ENCODE results near the gene FOXN1. TPM values are rescaled to one million over a fixed set of nuclear protein-coding genes. Genes with fewer than 3 reads are reported as not detected.

The FOXN1 gene
- total and polyA plus RNA-seq, 2 experiments from 2014 or later: 0.06 TPM; not detected in 1

DNA sequence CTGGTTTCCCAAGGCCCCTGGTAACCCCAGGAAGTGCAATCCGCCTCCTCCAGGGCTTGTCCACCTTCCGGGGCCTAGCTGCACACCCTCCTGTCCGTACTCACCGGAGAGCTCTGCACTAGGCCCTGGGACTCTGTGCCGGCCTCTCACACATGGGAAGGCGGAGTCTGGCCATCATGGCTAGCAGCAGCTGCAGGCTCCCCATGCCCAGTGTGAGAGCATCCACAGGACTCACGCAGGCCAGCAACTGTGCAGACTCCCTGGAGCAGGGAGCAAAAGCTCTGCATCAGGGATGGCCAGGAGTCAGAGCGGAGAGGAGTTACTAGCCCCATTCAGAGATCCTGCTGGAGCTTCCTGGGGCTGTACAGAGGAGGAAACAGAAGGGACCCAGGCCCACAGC, 20.2 kb downstream of the FOXN1 start:
- no peak overlapping the region for H3K27ac ChIP-seq
- no peaks in the 10 kb centered on the region for H3K9me3 ChIP-seq (ENCODE audit: low read depth)
- peaks cover 17% of the 10 kb centered on the region for H3K4me1 ChIP-seq (ENCODE audit: low read depth)
- H3K4me3 ChIP-seq: no peak overlapping the region
- H3K36me3 ChIP-seq: no peaks in the 10 kb centered on the region
- TF ChIP-seq, protein P1, sequence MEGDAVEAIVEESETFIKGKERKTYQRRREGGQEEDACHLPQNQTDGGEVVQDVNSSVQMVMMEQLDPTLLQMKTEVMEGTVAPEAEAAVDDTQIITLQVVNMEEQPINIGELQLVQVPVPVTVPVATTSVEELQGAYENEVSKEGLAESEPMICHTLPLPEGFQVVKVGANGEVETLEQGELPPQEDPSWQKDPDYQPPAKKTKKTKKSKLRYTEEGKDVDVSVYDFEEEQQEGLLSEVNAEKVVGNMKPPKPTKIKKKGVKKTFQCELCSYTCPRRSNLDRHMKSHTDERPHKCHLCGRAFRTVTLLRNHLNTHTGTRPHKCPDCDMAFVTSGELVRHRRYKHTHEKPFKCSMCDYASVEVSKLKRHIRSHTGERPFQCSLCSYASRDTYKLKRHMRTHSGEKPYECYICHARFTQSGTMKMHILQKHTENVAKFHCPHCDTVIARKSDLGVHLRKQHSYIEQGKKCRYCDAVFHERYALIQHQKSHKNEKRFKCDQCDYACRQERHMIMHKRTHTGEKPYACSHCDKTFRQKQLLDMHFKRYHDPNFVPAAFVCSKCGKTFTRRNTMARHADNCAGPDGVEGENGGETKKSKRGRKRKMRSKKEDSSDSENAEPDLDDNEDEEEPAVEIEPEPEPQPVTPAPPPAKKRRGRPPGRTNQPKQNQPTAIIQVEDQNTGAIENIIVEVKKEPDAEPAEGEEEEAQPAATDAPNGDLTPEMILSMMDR (IDR thresholded peaks at IDR 0.05; ENCODE audit: low read depth, low read length): no peak
- no peaks in the 10 kb centered on the region for H3K27me3 ChIP-seq
- no peak for DNase-seq (ENCODE audit: low read depth in 1 of 2, low spot score in 1 of 2)

DNA sequence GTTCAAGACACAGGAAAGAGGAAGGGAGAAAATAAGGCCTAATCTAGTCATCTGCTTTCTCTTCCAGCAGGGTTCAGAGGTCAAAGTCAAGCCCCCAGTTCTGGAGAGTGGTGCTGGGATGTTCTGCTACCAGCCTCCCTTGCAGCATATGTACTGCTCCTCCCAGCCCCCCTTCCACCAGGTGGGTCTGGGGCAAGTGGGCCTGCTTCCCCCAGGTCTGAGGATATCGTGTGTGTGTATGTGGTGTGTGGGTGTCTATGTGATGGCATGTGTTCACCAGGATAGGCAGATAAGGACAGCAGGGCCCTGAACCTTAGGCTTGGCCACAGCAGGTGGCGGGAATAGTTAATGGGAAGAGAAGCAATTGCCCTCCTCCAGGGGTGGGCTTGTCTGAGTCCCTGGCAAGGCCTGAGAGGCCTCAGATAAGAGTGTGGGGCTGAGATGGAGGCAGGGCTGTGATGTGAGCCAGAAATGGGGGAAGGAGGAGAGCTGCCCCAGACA, 21.1 kb downstream of the FOXN1 start:
- H3K4me1 ChIP-seq (ENCODE audit: low read depth): peaks cover 17% of the 10 kb centered on the region
- DNase-seq (ENCODE audit: low read depth in 1 of 2, low spot score in 1 of 2): no peak
- no peaks in the 10 kb centered on the region for H3K36me3 ChIP-seq
- no peak overlapping the region for H3K4me3 ChIP-seq
- no peaks in the 10 kb centered on the region for H3K9me3 ChIP-seq (ENCODE audit: low read depth)
- H3K27ac ChIP-seq: no peak overlapping the region
- H3K27me3 ChIP-seq: no peaks in the 10 kb centered on the region
- TF ChIP-seq, protein P1 (IDR thresholded peaks at IDR 0.05; ENCODE audit: low read depth, low read length): no peak

DNA sequence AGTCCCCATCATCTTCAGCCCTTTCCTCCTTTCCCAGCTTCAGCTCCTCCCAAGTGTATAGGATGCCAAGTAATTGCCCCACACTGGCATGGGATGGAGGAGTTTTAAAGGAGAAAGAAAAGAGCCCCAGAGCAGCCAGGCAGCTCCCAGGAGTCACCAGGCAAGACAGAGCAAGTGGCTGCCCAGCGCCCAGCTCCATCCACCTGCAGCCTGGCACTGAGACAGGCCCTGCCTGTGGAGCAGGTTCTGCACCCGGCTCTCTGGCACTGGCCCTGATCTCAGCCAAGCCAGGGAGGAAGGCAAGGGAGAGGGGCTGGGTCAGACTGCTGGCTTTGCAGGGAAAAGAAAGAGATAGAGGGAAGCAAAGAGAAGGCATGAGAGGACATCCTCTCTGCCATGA, 21.7 kb downstream of the FOXN1 start:
- Histone ChIP-seq H3K27me3 (no peaks in the 10 kb centered on the region), H3K36me3 (no peaks in the 10 kb centered on the region), H3K4me3 (no peak overlapping the region), H3K9me3 (ENCODE audit: low read depth) (no peaks in the 10 kb centered on the region), H3K27ac (no peak overlapping the region), H3K4me1 (ENCODE audit: low read depth) (peaks cover 17% of the 10 kb centered on the region)
- TF ChIP-seq, protein P1 (IDR thresholded peaks at IDR 0.05; ENCODE audit: low read depth, low read length): no peak
- no peak for DNase-seq (ENCODE audit: low read depth in 1 of 2, low spot score in 1 of 2)

DNA sequence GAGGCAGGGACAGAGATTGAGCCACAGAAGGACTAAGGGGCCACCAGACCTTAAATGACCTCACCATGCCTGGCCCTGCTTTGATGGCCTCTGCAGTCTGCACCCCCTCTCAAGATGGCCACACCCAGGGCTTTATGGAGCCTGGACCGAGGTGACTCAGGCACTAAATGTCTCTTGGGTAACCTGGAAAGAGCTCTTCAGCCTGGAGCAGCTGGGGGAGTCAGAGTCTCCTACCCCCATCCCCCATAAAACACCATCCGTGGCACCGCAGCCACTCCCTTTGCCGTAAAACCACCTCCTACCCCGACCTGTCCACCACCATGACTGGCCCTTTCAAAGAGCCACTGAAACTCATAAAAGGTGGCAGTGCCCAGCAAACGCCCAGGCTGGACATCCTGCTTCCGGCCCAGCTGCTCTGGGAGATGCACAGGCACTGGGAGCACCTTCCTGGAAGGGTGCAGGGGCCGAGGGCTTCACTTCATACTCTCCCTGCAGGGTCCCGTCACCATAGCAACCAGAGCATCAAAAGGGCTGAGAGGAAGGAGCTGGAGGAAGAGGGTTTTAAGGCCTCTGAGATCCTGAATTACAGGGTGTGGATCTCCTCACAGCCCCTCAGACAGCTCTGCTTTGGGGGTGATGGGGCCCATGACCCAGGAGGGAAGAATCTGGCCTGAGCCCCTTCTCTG, 22.3 kb downstream of the FOXN1 start:
- peaks cover 17% of the 10 kb centered on the region for H3K4me1 ChIP-seq (ENCODE audit: low read depth)
- DNase-seq (ENCODE audit: low read depth in 1 of 2, low spot score in 1 of 2): no peak
- TF ChIP-seq, protein P1 (IDR thresholded peaks at IDR 0.05; ENCODE audit: low read depth, low read length): no peak

DNA sequence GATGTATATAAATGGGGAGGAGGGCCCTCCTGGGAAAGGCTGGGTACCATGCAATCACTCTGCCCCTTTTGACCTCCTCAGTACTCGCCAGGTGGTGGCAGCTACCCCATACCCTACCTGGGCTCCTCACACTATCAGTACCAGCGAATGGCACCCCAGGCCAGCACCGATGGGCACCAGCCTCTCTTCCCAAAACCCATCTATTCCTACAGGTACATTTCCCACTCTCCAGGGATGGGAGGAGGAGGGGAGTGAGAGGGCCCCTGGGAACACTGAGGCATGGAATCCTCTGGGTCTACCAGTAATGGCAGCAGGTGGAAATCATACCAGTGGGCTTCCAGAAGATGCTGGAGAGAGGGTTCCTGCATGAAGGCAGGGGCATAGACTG, 22.9 kb downstream of the FOXN1 start:
- TF ChIP-seq, protein P1 (IDR thresholded peaks at IDR 0.05; ENCODE audit: low read depth, low read length): no peak
- H3K27ac ChIP-seq: no peak overlapping the region
- no peaks in the 10 kb centered on the region for H3K36me3 ChIP-seq
- no peaks in the 10 kb centered on the region for H3K9me3 ChIP-seq (ENCODE audit: low read depth)
- H3K4me3 ChIP-seq: no peak overlapping the region
- no peak for DNase-seq (ENCODE audit: low read depth in 1 of 2, low spot score in 1 of 2)
- H3K4me1 ChIP-seq (ENCODE audit: low read depth): peaks cover 17% of the 10 kb centered on the region
- no peaks in the 10 kb centered on the region for H3K27me3 ChIP-seq

More for the DNA sequence above, 22.3 kb downstream of the FOXN1 start:
- no peaks in the 10 kb centered on the region for H3K36me3 ChIP-seq
- no peak overlapping the region for H3K27ac ChIP-seq
- no peaks in the 10 kb centered on the region for H3K27me3 ChIP-seq
- no peak overlapping the region for H3K4me3 ChIP-seq
- H3K9me3 ChIP-seq (ENCODE audit: low read depth): no peaks in the 10 kb centered on the region

All from cardiac muscle cell (in vitro differentiated cells and primary cell).